Caco-2 (cell line): ENCODE results near the gene HSD17B10. TPM values are rescaled to one million over a fixed set of nuclear protein-coding genes. Genes with fewer than 3 reads are reported as not detected.

ENCODE experiments used
- BruUV-seq: library from RNA; stranded (reverse); fragments of 400-500 nt; replicated peaks from 2 replicates; lab custom pipeline; 2021; lab: Mats Ljungman, UMichigan
- CTCF ChIA-PET: fragments of 300-600 bp; sonication (Branson Sonifier 250); formaldehyde crosslinking; loops from one replicate; lab custom pipeline; 2022; ENCODE audit warnings: antibody characterized with exemption; lab: Charles Lee
- POLR2A ChIA-PET: fragments of 300-600 bp; sonication (Branson Sonifier 250); formaldehyde crosslinking; loops from one replicate; lab custom pipeline; 2022; ENCODE audit warnings: antibody characterized with exemption; lab: Charles Lee
- DNase-seq, 2 experiments: peaks; one replicate each; pipeline versions ENCODE4 v3.0.0 to v3.0.0-alpha.2; 2020 to 2022
- H3K27me3 ChIP-seq: replicated peaks from 2 replicates; pipeline ENCODE4 v1.6.0; 2011; ENCODE audit warnings: low read length; ENCODE audit not compliant: control insufficient read depth, insufficient read depth
- H3K36me3 ChIP-seq: 2 replicates; pipeline ENCODE4 v1.5.1; 2011; ENCODE audit warnings: low read length; ENCODE audit not compliant: control insufficient read depth, insufficient read depth
- H3K4me1 ChIP-seq: fragments of 250-450 bp; sonication (Bioruptor Pico); 2 replicates; pipeline ENCODE4 v1.5.1; 2020; ENCODE audit warnings: mild to moderate bottlenecking
- H3K4me3 ChIP-seq: 2 replicates; pipeline ENCODE4 v1.5.1; 2011; ENCODE audit warnings: low read depth, mild to moderate bottlenecking, control low read depth, low read length
- H3K9me3 ChIP-seq: fragments of 250-450 bp; sonication (Bioruptor Pico); 2 replicates; pipeline ENCODE4 v1.5.1; 2020; ENCODE audit warnings: mild to moderate bottlenecking, moderate library complexity
- H3K27ac Mint-ChIP-seq: one replicate; pipeline ENCODE4 v1.8.0; 2022; ENCODE audit warnings: mixed read lengths; ENCODE audit not compliant: unreplicated experiment
- H3K27me3 Mint-ChIP-seq: one replicate; pipeline ENCODE4 v1.8.0; 2022; ENCODE audit warnings: mixed read lengths; ENCODE audit not compliant: insufficient read depth, unreplicated experiment
- H3K36me3 Mint-ChIP-seq: one replicate; pipeline ENCODE4 v1.8.0; 2022; ENCODE audit warnings: mild to moderate bottlenecking, mixed read lengths; ENCODE audit not compliant: insufficient read depth, unreplicated experiment
- H3K4me1 Mint-ChIP-seq: one replicate; pipeline ENCODE4 v1.8.0; 2022; ENCODE audit warnings: low read depth, mixed read lengths; ENCODE audit not compliant: unreplicated experiment
- H3K4me3 Mint-ChIP-seq: one replicate; pipeline ENCODE4 v1.8.0; 2022; ENCODE audit warnings: mild to moderate bottlenecking, moderate library complexity, mixed read lengths; ENCODE audit not compliant: unreplicated experiment
- H3K9me3 Mint-ChIP-seq: one replicate; pipeline ENCODE4 v1.8.0; 2022; ENCODE audit warnings: mixed read lengths; ENCODE audit not compliant: unreplicated experiment
- intact Hi-C: fragments of 100-400 bp; cut with micrococcal nuclease; formaldehyde crosslinking; loops from one replicate; pipeline ENCODE4 v1.10.0; 2022; ENCODE audit not compliant: unreplicated experiment
- total RNA-seq: library from RNA; stranded (reverse); gene quantifications from 2 replicates; pipeline ENCODE4 v1.2.3, GENCODE V29; 2022
- TF ChIP-seq, protein P1 (sequence below), 2 experiments: fragments of 200-600 bp in 1 of 2; IDR thresholded peaks; 1 replicate in 1 of 2; 2 replicates in 1 of 2; pipeline versions ENCODE4 v1.5.1 to v1.8.0; 2011 to 2022; ENCODE audit warnings: antibody characterized with exemption in 1 of 2, control low read depth in 1 of 2, inconsistent platforms in 1 of 2, low read depth in 1 of 2, low read length in 1 of 2, mild to moderate bottlenecking in 1 of 2, moderate library complexity in 1 of 2; ENCODE audit not compliant: insufficient read depth in 1 of 2, severe bottlenecking in 1 of 2, unreplicated experiment in 1 of 2

Gene HSD17B10
- total RNA-seq, 1 experiment from 2014 or later = 137 TPM

DNA sequence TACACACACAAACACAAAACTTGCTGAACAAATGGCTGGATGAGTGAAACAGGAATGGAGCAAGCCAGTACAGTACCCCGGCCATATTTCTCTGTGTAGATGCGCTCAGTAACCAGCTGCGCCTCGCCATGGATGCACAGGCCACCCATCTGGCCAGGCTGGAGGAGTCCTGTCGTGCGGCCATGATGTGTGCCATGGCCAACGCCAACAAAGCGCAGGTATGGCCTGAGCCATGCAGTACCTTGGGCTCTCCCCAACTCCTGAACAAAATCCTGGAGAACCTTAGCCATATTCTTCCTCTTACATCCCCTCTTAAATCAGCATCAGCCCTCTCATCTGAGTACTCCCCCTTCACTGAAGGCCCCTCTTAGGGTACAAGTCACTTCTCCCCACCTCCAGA lies 4.4 kb downstream of the HSD17B10 start:
- H3K4me1 Mint-ChIP-seq = peaks cover 4% of the 10 kb centered on the region
- Histone ChIP-seq H3K27me3 (no peaks in the 10 kb centered on the region), H3K9me3 (no peaks in the 10 kb centered on the region), H3K4me3 (no peak overlapping the region), H3K4me1 (peaks cover 3% of the 10 kb centered on the region; the same call in 1 of the 2 replicates), H3K36me3 (no peaks in the 10 kb centered on the region; the same call in none of the 2 replicates)
- no peaks in the 10 kb centered on the region for H3K9me3 Mint-ChIP-seq
- TF ChIP-seq, protein P1, sequence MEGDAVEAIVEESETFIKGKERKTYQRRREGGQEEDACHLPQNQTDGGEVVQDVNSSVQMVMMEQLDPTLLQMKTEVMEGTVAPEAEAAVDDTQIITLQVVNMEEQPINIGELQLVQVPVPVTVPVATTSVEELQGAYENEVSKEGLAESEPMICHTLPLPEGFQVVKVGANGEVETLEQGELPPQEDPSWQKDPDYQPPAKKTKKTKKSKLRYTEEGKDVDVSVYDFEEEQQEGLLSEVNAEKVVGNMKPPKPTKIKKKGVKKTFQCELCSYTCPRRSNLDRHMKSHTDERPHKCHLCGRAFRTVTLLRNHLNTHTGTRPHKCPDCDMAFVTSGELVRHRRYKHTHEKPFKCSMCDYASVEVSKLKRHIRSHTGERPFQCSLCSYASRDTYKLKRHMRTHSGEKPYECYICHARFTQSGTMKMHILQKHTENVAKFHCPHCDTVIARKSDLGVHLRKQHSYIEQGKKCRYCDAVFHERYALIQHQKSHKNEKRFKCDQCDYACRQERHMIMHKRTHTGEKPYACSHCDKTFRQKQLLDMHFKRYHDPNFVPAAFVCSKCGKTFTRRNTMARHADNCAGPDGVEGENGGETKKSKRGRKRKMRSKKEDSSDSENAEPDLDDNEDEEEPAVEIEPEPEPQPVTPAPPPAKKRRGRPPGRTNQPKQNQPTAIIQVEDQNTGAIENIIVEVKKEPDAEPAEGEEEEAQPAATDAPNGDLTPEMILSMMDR (IDR thresholded peaks at IDR 0.05; ENCODE audit: insufficient read depth in 1 of 2, low read depth in 1 of 2, low read length in 1 of 2, severe bottlenecking in 1 of 2, unreplicated experiment in 1 of 2) = no peak
- intact Hi-C loops = no loop called here
- H3K27ac Mint-ChIP-seq = no peak overlapping the region
- H3K27me3 Mint-ChIP-seq = no peaks in the 10 kb centered on the region
- DNase-seq = no peak
- no TSS peak for BruUV-seq
- POLR2A ChIA-PET = no interaction called here
- CTCF ChIA-PET = no interaction called here
- peaks cover 21% of the 10 kb centered on the region for H3K36me3 Mint-ChIP-seq
- no peak overlapping the region for H3K4me3 Mint-ChIP-seq

DNA sequence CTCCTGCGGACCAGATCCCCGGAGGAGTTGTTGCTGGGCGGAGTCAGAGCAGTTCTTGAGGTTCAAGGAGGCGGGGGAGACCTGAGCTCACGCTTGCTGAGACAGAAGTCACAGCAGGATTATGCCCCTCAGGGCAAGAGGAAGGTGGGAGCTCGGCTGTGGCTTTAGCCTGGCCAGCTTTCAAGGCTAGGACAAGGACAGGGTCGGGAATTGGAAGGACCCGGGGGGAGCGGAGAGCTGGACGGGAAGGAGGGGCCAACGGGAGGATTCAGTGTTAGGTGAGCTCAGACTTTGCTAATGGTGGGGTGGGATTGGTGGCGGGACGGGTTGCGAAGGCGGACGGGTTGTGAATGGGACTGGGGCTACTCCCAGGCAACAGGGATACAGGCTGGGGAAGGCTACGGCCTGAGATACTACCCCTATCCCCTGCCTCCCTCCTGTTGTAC lies 11.3 kb downstream of the HSD17B10 start, which contains the start of gene RIBC1:
Gene RIBC1, plus strand, starts transcription at position 13 of the 446 bp plus-strand sequence. CDS start 3,404 bp downstream, outside the sequence.
- ChIA-PET POLR2A (interaction anchor here (0.7 to 1.3 kb wide), 6 partner anchors 10 to 261 kb away, joined by 3 to 4 read pairs (median 4); partner anchors contain the start of gene KDM5C), CTCF (interaction anchor here (1.0 to 1.2 kb wide), 2 partner anchors 23 to 108 kb away, joined by 3 to 4 read pairs; no protein-coding TSS in a partner anchor)
- H3K4me3 Mint-ChIP-seq = peak within 1 kb of the TSS; percentile 83
- H3K27ac Mint-ChIP-seq = peak within 1 kb of the TSS; percentile 98
- intact Hi-C loops = loop anchor here (1.0 to 2.0 kb wide), 2 partner anchors 11 to 18 kb away; partner anchors contain the start of gene HSD17B10
- H3K4me1 Mint-ChIP-seq = peaks cover 6% of the 10 kb centered on the region
- H3K27me3 ChIP-seq = no peaks in the 10 kb centered on the region
- peaks cover 16% of the 10 kb centered on the region for H3K36me3 Mint-ChIP-seq
- no peak for DNase-seq
- H3K9me3 ChIP-seq = no peaks in the 10 kb centered on the region
- 0 out of 2 replicates have a peak, but pooled peaks cover 4% of the 10 kb centered on the region for H3K4me1 ChIP-seq
- no peaks in the 10 kb centered on the region for H3K36me3 ChIP-seq
- no peaks in the 10 kb centered on the region for H3K27me3 Mint-ChIP-seq
- TF ChIP-seq, protein P1 (IDR thresholded peaks at IDR 0.05; ENCODE audit: insufficient read depth in 1 of 2, low read depth in 1 of 2, low read length in 1 of 2, severe bottlenecking in 1 of 2, unreplicated experiment in 1 of 2) = no peak
- no peaks in the 10 kb centered on the region for H3K9me3 Mint-ChIP-seq
- no TSS peak for BruUV-seq
- peak within 1 kb of the TSS; percentile 76 for H3K4me3 ChIP-seq

GRCh38 chrX:53422086-53422860 lies 11.9 kb downstream of the HSD17B10 start, which contains the start of gene SMC1A:
Gene SMC1A, minus strand, starts transcription at chrX:53422654. Its CDS starts 54 bp downstream, at chrX:53422600.
- Mint-ChIP-seq H3K4me3 (peak within 1 kb of the TSS; percentile 83), H3K36me3 (peaks cover 16% of the 10 kb centered on the region), H3K27ac (peak within 1 kb of the TSS; percentile 98), H3K9me3 (no peaks in the 10 kb centered on the region), H3K27me3 (no peaks in the 10 kb centered on the region), H3K4me1 (peaks cover 6% of the 10 kb centered on the region)
- intact Hi-C loops = loop anchor here (1.0 to 2.0 kb wide), 2 partner anchors 12 to 19 kb away; partner anchors contain the start of gene HSD17B10
- DNase-seq = peak; percentile 96
- peak within 1 kb of the TSS; percentile 76 for H3K4me3 ChIP-seq
- no TSS peak for BruUV-seq
- POLR2A ChIA-PET = interaction anchor here (0.6 to 1.3 kb wide), 10 partner anchors 11 to 262 kb away, joined by 3 to 4 read pairs (median 4); partner anchors contain the start of gene KDM5C
- CTCF ChIA-PET = interaction anchor here (1.0 to 1.2 kb wide), 2 partner anchors 24 to 107 kb away, joined by 3 to 4 read pairs; no protein-coding TSS in a partner anchor
- no peaks in the 10 kb centered on the region for H3K36me3 ChIP-seq
- 0 out of 2 replicates have a peak, but pooled peaks cover 4% of the 10 kb centered on the region for H3K4me1 ChIP-seq
- TF ChIP-seq, protein P1 (IDR thresholded peaks at IDR 0.05; ENCODE audit: insufficient read depth in 1 of 2, low read depth in 1 of 2, low read length in 1 of 2, severe bottlenecking in 1 of 2, unreplicated experiment in 1 of 2) = no peak
- H3K27me3 ChIP-seq = no peaks in the 10 kb centered on the region
- no peaks in the 10 kb centered on the region for H3K9me3 ChIP-seq
